Erythroblast (primary cell): ENCODE data around the gene LRP1B.

ENCODE experiments used
- GATA1 ChIP-seq: IDR thresholded peaks from 2 replicates; pipeline ENCODE4 v1.6.1; 2011; ENCODE audit warnings: low read depth, mild to moderate bottlenecking, control low read depth, low read length, moderate library complexity
- POLR2A ChIP-seq: IDR thresholded peaks from 2 replicates; pipeline ENCODE4 v1.6.1; 2011; ENCODE audit warnings: mild to moderate bottlenecking, low read length

GRCh38 chr2:141133883-141134282 lies 996.9 kb downstream of the LRP1B start:
- TF ChIP-seq POLR2A (no peak), GATA1 (no peak)
